ENCODE data around the gene CLTC. TPM values are rescaled to one million over a fixed set of nuclear protein-coding genes. Genes with fewer than 3 reads are reported as not detected.
"Not testable (repeated sequence)": the region's sequence is repeated elsewhere in the genome, so short reads cannot be mapped to it uniquely, and the experiment has no call there.

Gene CLTC
- total RNA-seq, 1 donor from 2014 or later, result 261 TPM

DNA sequence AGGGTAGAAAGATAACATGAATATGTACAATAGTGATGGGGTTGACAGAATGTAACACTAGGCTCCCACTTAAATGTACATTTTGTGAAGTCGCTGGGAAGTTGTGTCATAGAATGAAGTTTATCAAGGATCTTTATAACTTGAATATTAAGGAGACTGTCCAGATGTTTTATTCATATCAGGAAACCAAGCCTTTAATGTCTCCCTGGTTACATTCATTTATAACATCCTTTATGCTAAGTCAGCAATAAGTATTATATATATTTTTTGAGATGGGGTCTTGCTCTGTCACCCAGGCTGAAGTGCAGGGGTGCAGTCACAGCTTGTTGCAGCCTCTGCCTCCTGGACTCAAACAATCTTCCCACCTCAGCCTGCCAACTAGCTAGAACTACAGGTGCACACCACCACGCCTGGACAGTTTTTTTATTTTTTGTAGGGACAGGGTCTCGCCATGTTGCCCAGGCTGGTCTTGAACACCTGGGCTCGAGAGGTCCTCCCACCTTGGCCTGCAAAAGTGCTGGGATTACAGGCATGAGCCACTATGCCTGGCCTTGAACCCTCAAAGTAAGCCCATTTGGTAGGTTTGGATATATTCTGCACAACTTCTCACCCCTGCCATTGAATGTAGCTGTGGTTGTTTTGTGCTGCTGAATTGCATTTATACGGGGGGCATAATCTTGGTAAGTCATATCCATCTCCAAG is 14.1 kb downstream of the CLTC start:
- DNase-seq (ENCODE audit: low spot score), result no peak

DNA sequence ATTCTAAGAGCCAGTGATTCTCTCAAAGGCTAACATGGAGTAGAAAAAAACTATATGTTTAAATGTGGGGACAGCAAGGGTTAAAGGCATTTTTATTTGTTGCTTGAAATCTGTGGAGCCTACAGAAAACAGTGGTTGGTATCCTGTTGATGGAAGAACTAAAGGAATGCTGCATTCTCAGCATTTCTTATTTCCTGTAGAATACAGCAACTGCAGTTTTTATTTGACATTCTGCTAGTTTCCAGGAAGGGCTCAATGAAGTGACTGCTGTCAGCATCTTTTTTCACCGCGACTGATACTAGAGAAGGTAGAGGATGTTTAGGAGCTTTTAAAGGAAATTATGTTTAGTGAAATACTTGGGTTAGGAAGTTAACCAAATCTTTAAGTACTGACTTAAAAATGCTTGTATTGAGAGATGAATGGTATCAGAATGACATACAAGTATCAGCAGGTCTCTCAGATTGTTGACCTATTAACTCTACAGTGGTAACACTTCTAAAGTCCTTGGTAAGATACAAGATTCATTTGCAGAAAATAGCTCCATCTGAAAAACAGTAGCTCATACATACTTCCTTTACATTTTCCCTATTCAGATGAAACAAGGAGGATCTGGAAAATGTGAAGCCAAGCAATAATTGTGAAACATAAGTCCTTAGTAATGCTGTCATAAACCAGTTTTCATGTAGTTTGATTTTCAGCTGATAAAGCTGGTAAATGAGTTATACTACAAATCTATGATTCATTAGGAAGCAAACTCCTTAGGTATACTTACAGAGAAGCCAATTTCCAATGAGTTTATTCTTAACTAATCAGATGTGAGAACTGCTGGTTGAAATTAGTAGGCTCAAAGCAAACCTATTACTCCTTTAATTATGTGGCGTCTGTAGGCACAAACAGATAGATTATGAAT is 15.2 kb downstream of the CLTC start:
- no peak for DNase-seq (ENCODE audit: low spot score)

DNA sequence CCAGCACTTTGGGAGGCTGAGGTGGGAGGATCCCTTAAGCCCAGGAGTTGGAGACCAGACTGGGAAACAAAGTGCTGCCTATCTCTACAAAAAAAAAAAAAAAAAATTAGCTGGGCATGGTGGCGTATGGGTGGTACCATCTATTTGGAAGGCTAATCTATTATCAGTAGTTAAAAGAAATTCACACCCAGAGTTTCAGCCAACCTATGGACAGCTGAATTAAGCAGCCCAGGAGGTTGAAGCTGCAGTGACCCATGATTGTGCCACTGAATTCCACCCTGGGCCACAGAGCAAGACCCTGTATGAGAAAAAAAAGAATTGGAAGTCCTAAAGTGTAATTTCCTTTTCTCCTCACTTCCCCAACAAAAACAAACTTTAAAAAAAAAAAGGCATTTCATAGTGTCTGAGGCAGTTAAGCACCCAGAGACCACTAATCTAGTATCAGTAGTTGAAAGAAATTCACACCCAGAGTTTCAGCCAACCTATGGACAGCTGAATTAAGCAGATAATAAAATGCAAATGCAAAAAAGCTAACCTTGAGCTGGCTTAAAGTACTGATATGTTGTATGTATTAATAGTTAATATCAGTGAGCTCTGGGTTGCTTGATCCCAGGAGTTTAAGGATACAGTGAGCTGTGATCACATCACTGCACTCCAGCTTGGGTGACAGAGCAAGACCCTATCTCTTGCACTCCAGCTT is 18.1 kb downstream of the CLTC start:
- DNase-seq (ENCODE audit: low spot score), result no peak

DNA sequence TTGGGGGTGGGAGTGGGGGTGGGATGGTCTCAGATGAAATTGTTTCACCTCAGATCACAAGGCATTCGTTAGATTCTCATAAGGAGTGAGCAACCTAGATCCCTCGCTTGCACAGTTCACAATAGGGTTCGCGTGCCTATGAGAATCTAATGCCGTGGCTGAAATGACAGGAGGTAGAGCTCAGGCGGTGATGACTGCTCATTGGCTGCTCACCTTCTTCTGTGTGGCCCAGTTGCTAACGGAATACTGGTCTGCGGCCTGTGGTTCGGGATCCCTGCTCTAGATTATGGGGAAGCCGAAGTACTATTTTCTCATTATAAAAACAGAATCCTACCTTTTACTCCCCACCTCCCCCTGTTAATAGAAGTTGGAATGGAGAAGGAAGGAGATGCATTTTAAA is 18.9 kb downstream of the CLTC start:
- no peak for DNase-seq (ENCODE audit: low spot score)

DNA sequence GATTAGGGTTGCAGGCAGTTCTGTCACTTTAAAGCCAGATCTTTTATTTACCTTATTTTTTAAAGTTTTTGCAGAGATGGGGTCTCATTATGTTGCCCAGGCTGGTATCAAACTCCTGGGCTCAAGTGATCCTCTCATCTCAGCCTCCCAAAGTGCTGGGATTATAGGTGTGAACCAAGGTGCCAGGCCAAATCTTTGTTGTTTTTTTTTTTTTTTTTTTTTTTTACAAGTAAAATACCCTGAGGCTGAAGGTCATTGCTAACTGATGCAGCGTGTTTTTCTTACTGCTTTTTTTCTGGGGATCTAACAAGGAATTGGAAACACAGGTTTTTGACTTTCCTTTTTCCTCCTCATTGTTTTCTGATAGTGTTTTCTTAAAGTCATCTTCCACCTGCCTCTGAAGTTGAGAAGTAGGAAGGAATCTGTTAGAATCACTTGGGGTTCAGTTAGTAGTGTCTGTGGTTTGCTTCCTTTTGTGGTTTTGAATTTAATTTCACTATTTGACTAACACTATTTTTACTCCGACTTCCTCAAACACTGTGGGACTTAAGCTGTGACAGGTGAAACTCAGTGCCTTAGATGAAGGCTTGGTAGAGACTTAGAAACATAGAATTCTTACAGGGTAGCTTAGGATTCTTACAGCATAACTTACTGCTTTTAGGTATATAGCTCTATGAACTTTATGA is 22.2 kb downstream of the CLTC start:
- no peak for DNase-seq (ENCODE audit: low spot score)

DNA sequence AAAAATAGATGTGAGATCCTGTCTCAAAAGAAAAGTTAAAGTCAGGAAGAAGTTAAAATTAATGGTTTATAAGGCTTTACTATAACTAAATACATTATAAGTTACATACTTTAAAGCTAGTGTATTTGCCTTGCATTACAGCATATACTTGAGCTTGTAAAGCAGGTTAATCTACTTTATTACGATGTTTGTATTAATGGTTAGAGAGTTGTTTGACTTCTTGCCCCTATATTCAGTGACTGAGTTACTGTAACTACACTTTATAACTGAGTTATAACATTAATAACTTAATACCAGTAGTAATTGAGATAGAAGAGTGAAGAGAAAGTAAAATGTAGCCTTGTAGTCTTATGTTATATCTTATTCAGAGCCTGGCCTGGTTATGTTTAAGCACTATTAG is 22.9 kb downstream of the CLTC start:
- no peak for DNase-seq (ENCODE audit: low spot score)

DNA sequence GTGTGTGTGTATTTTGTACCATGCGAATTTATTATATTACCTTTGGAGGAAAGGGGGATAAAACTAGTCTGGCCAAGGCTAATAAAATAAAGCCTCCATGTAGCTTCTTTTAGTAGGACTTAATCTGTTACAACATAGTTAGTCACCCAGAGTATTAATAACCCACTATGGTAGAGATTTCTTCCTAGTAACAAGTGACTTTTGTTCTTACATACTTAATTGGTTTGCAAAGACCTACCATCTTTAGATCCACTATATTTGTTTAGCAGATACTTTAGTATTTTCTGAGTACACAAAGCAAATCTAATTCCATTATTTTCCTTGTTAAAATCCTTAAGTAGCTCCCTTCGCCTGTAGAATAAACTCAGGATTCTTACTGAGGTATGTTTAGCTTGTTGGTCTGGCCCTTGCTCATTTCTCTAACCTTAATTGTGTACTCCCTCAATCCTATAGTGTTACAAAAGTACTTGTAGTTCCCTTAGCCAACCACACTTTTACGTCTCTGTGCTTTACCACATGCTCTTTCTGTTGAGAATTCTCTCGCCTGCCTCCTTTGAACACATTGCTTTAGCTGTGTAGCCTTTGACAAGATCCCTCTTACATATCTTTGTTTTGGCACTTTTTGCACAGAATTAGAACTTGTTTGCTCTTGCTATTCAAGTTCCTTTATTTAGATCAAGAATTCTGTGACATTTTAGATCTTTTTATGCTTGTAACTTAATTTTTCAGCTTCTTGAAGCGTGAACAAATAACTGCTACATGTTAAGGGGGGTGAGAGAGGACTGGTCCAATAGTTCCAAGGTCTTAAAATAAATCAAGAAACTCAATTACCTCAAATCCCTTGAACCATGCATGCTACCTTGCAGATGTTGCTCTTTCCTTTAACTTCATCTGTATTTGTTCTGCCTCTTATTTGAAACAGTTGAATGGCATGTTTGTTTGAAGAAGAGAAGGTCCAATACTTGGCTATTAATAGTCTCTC is 23.8 kb downstream of the CLTC start:
- no peak for DNase-seq (ENCODE audit: low spot score)

DNA sequence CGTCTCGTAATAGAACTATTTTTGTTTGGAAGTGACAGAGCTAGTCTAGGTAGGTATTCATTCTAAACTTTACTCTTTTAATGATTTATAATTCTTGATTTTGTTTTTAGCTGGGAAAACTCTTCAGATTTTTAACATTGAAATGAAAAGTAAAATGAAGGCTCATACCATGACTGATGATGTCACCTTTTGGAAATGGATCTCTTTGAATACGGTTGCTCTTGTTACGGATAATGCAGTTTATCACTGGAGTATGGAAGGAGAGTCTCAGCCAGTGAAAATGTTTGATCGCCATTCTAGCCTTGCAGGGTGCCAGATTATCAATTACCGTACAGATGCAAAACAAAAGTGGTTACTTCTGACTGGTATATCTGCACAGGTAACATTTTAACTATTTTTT is 27.6 kb downstream of the CLTC start:
- no peak for DNase-seq (ENCODE audit: low spot score)

DNA sequence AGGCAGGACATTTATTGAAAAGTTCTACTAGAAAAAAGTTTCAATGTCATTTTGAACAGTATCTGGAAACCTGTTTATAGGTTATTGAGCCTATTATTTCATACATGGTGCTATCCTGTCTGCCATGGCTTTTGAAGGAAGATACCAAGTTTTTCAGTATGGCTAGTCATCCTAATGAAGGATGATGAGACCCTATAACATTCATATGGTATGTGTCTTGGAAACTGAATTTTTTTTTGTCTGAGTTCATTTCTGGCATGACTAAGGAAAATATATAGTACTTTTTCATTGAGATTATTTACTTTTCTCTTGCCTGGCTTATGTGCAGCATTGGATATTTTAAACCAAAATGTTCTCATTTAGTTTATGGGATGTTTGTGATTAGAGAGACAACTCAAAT is 30.2 kb downstream of the CLTC start:
- DNase-seq (ENCODE audit: low spot score), result no peak

DNA sequence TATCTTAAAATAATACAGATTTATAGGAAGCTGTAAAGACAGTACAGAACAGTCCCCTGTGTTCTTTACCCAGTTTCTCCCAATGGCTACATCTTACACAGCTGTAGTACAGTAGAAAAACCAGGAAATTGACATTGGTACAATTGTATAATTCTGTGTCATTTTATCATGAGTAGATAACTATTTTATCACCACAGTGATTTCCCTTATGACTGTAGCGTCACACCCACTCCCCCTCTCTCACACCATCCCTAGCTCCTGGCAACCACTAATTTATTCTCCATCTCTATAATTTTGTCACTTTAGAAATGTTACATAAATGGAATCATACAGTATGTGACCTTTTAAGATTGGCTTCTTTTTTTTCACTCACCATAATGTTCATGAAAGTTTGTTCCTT is 30.9 kb downstream of the CLTC start:
- no peak for DNase-seq (ENCODE audit: low spot score)

DNA sequence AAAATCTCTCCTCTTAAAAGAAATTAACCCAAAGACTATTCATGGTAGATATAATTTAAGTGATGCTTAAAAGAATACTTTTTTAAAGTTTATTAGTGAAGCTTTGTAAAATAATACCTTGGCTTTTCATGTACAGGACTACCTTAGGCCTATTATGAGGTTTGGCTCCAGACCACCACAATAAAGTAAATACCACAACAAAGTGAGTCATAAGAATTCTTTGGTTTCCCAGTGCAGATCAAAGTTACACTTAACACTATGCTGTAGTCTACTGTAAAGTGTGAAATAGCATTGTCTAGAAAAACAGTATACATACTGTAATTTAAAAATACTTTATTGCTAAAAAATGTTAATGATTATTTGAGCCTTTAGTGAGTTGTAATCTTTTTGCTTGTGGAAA is 31.7 kb downstream of the CLTC start:
- no peak for DNase-seq (ENCODE audit: low spot score)

DNA sequence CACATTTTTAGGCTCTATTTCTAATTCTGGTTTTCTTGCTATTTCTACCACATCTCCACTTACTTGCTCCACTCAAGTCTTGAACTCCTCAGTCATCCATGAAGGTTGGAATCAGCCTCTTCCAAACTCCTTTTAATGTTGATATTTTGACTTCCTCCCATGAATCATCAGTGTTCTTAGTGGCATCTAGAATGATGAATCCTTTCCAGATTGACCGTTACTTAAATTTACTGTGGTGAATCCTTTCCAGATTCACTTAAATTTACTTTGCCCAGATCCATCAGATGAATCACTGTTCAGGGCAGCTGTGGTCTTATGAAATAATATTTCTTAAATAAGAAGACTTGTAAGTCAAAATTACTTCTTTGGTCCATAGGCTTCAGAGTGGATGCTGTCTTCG is 32.4 kb downstream of the CLTC start:
- no peak for DNase-seq (ENCODE audit: low spot score)

DNA sequence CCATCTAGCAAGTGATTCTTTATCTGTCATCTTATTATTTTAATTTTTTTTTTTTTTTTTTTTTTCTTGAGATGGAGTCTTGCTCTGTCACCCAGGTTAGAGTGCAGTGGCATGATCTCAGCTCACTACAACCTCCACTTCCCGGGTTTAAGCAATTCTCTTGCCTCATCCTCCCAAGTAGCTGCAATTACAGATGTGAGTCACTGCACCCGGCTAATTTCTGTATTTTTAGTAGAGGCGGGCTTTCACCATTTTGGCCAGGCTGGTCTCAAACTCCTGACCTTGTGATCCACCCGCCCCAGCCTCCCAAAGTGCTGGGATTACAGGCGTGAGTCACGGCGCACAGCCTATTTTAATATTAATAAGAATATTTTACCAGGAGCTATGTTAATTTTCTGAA is 36.9 kb downstream of the CLTC start:
- not testable (repeated sequence) for DNase-seq (ENCODE audit: low spot score)

DNA sequence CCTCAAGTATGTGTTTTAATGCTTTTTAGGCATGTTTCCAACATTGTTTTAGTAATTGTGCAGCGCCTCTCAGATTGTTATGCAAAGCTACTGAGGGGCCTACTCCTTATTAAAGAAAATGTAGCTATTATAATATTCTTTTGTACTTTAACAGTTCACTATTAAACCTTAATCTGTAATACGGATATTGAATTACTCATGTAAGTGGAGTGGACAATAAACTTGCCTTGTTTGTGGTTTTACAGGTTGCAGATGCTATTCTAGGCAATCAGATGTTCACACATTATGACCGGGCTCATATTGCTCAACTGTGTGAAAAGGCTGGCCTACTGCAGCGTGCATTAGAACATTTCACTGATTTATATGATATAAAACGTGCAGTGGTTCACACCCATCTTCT is 46.5 kb downstream of the CLTC start:
- no peak for DNase-seq (ENCODE audit: low spot score)

DNA sequence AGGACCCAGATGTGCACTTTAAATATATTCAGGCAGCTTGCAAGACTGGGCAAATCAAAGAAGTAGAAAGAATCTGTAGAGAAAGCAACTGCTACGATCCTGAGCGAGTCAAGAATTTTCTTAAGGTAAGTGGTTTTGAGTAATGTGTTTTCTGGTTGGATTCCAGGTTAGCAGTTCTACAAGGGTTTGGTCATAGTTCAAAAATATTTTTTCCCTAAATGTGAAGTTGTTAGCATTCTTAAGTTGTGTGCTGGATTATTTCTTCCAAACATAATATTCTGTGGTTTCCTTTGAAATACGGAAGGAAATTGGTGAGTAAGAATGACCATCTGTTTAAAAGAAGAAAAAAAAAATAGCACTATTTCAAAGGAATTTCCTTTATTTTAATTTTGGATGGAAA is 49.1 kb downstream of the CLTC start:
- no peak for DNase-seq (ENCODE audit: low spot score)

DNA sequence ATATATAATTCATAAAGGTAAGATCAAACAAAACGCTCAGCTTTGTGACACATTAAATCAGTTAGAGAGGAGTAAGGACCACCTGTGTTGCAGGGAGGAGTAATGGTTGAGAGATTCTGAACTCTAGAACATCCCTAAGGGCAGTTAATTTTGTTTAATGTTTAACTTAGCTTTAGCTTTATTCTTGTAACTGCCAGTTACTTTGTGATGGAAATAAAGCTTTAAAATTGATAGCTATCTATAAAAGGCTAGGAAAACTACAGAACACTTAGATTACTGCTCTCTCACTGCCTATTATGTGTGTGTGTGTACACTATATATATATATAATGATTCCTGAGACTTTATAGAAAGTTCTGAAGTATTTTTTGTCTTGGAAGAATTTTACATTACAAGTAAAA is 49.7 kb downstream of the CLTC start:
- no peak for DNase-seq (ENCODE audit: low spot score)

DNA sequence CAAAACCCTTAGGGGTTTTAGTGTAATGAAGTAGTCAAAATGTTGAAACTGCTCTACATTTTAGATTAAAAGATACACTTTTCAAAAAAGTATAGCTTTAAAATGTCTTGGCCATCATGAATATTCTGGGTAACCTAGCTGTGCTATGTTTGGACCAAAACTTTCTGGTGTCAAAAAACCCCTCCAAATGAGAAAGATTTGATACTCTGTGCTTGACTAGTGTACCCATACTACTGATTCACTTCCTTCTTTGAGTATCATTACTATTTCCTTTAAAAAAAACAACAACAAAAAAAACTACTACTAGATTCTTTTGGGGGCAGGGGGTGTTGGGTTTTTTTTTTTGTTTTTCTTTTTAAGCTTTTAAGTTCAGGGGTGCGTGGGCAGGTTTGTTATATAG is 50.2 kb downstream of the CLTC start:
- no peak for DNase-seq (ENCODE audit: low spot score)

DNA sequence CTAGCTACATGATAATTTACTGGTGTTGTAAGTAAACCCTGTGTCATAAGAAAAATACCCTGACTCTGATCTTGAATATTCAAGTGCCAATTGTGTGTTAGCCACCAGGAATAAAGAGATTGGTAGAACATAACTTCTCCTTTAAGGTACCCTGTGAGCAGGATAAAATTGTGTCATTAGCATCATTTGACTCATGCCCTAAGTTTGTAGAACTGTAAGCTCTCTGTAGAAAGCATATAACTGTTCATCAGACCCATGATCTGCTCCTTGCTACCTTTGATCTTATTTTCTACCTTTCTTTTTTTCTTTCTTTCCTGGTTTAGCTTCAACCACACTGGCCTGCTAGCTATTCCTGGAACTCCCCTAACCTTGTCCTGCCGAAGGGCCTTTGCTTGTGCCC is 51.7 kb downstream of the CLTC start:
- no peak for DNase-seq (ENCODE audit: low spot score)

DNA sequence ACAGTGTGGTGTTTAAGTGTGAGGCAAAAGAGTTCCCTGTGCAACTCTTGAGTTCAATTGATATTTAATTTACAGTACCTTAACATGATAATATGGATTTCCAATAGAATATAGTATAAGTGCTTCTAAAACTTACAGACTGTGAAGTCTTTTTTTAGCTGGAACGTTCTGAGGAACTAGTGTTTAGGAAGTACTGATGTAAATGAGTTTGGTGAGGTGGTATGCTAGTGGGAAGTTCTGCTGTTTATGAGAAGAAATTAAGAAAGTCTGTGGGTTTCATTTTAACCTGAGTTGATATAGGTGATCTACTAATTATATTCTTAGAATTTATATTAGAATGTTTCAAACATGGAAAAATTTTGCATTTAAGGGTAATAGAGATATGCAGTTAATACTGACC is 55.5 kb downstream of the CLTC start:
- DNase-seq (ENCODE audit: low spot score), result no peak

DNA sequence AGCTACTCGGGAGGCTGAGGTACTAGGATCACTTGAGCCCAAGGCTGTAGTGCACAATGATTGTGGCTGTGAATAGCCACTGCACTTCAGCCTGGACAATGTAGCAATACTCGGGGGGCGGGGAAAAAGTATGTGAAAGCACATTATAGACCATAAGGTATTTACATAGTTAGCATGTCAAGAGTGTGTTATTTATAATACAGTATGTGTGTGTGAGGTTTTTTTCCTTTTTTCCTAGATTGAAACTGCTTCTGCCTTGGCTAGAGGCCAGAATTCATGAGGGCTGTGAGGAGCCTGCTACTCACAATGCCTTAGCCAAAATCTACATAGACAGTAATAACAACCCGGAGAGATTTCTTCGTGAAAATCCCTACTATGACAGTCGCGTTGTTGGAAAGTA is 57.0 kb downstream of the CLTC start:
- no peak for DNase-seq (ENCODE audit: low spot score)
